CD8-positive, alpha-beta memory T cell (primary cell): Measurements from ENCODE around the gene NEGR1. TPM values are rescaled to one million over a fixed set of nuclear protein-coding genes. Genes with fewer than 3 reads are reported as not detected.

Source experiments
- CTCF ChIA-PET: fragments of 350-600 bp; sonication (Branson Sonifier 250); formaldehyde crosslinking; loops from one replicate; lab custom pipeline; 2021; ENCODE audit warnings: antibody characterized with exemption; lab: Charles Lee
- POLR2A ChIA-PET: fragments of 350-600 bp; sonication (Branson Sonifier 250); formaldehyde crosslinking; loops from one replicate; lab custom pipeline; 2021; ENCODE audit warnings: antibody characterized with exemption; lab: Charles Lee
- DNase-seq, 5 donors: peaks; one replicate each; pipeline versions ENCODE4 v3.0.0 to v3.0.0-alpha.2; 2020 to 2022; ENCODE audit warnings: mixed read lengths in 1 of 5
- H3K27ac ChIP-seq: one replicate; pipeline ENCODE4 v1.7.0; 2013; ENCODE audit warnings: low read depth, mild to moderate bottlenecking, low read length, moderate library complexity
- H3K27me3 ChIP-seq: 2 replicates; pipeline ENCODE4 v1.7.0; 2013; ENCODE audit warnings: low read length, mild to moderate bottlenecking; ENCODE audit not compliant: insufficient read depth, poor library complexity, severe bottlenecking
- H3K36me3 ChIP-seq: 2 replicates; pipeline ENCODE4 v1.7.0; 2013; ENCODE audit warnings: mild to moderate bottlenecking, low read length, moderate library complexity; ENCODE audit not compliant: insufficient read depth
- H3K4me1 ChIP-seq: 2 replicates; pipeline ENCODE4 v1.7.0; 2013; ENCODE audit warnings: mild to moderate bottlenecking, low read length, moderate library complexity; ENCODE audit not compliant: insufficient read depth
- H3K4me3 ChIP-seq: 2 replicates; pipeline ENCODE4 v1.7.0; 2013; ENCODE audit warnings: mild to moderate bottlenecking, low read length
- H3K9me3 ChIP-seq: 2 replicates; pipeline ENCODE4 v1.7.0; 2013; ENCODE audit warnings: mild to moderate bottlenecking, low read length
- H3K27ac Mint-ChIP-seq, 8 donors: one replicate each; pipeline ENCODE4 v1.8.0; 2020 to 2021; ENCODE audit warnings: mixed read lengths in 8 of 8, mild to moderate bottlenecking in 6 of 8, inconsistent platforms in 3 of 8, moderate library complexity in 3 of 8
- H3K27me3 Mint-ChIP-seq, 2 donors: one replicate each; pipeline ENCODE4 v1.8.0; 2020 to 2021; ENCODE audit warnings: mixed read lengths in 2 of 2, mild to moderate bottlenecking in 1 of 2, moderate library complexity in 1 of 2
- H3K36me3 Mint-ChIP-seq, 3 donors: one replicate each; pipeline ENCODE4 v1.8.0; 2020 to 2021; ENCODE audit warnings: mixed read lengths in 3 of 3, inconsistent platforms in 1 of 3, mild to moderate bottlenecking in 1 of 3
- H3K4me1 Mint-ChIP-seq, 3 donors: one replicate each; pipeline ENCODE4 v1.8.0; 2020 to 2021; ENCODE audit warnings: mixed read lengths in 3 of 3, inconsistent platforms in 1 of 3, mild to moderate bottlenecking in 1 of 3
- H3K4me3 Mint-ChIP-seq, 7 donors: one replicate each; pipeline ENCODE4 v1.8.0; 2020 to 2021; ENCODE audit warnings: mixed read lengths in 7 of 7, mild to moderate bottlenecking in 6 of 7, moderate library complexity in 4 of 7, inconsistent platforms in 2 of 7
- H3K9me3 Mint-ChIP-seq, 5 donors: one replicate each; pipeline ENCODE4 v1.8.0; 2020 to 2022; ENCODE audit warnings: mixed read lengths in 5 of 5, mild to moderate bottlenecking in 3 of 5, moderate library complexity in 2 of 5, inconsistent platforms in 1 of 5
- polyA plus RNA-seq: library from polyadenylated mRNA; unstranded; fragments of 300-500 nt; fragmentation: Illumina TruSeq; gene quantifications from one replicate; pipeline ENCODE4 v1.2.3, GENCODE V29; 2021
- total RNA-seq, 2 experiments: library from RNA; stranded (reverse); gene quantifications; one replicate each; pipeline ENCODE4 v1.2.3, GENCODE V29; 2021

Gene NEGR1
- total and polyA plus RNA-seq, 3 experiments from 2014 or later: not detected

- Histone ChIP-seq H3K36me3 (no peaks in the 10 kb centered on the region), H3K9me3 (no peaks in the 10 kb centered on the region), H3K4me3 (no peak overlapping the region), H3K27ac (no peak overlapping the region), H3K4me1 (no peaks in the 10 kb centered on the region), H3K27me3 (no peaks in the 10 kb centered on the region)
- Mint-ChIP-seq H3K27ac (no peak overlapping the region), H3K4me1 (no peaks in the 10 kb centered on the region), H3K4me3 (no peak overlapping the region), H3K9me3 (peaks cover under 1 to 22% (median 8%) of the 10 kb centered on the region in 5 donors), H3K27me3 (no peaks in the 10 kb centered on the region), H3K36me3 (no peaks in the 10 kb centered on the region)
- ChIA-PET POLR2A (no interaction called here), CTCF (no interaction called here)
- DNase-seq: no peak
Observed at GRCh38 chr1:72141875-72142274, 140.5 kb downstream of the NEGR1 start.

- no peaks in the 10 kb centered on the region for H3K9me3 ChIP-seq
- no peaks in the 10 kb centered on the region for H3K36me3 ChIP-seq
- Mint-ChIP-seq H3K4me1 (no peaks in the 10 kb centered on the region), H3K36me3 (no peaks in the 10 kb centered on the region), H3K27ac (no peak overlapping the region), H3K9me3 (peaks cover 5 to 20% (median 14%) of the 10 kb centered on the region in 5 donors), H3K27me3 (no peaks in the 10 kb centered on the region), H3K4me3 (no peak overlapping the region)
- no peaks in the 10 kb centered on the region for H3K27me3 ChIP-seq
- ChIA-PET CTCF (no interaction called here), POLR2A (no interaction called here)
- H3K4me1 ChIP-seq: no peaks in the 10 kb centered on the region
- no peak for DNase-seq
- no peak overlapping the region for H3K4me3 ChIP-seq
- no peak overlapping the region for H3K27ac ChIP-seq
Observed at GRCh38 chr1:72140222-72140621, 142.1 kb downstream of the NEGR1 start.

GRCh38 chr1:72137656-72138055 lies 144.7 kb downstream of the NEGR1 start:
- no peak overlapping the region for H3K4me3 Mint-ChIP-seq
- Histone ChIP-seq H3K36me3 (no peaks in the 10 kb centered on the region), H3K4me1 (no peaks in the 10 kb centered on the region), H3K27ac (no peak overlapping the region), H3K27me3 (no peaks in the 10 kb centered on the region), H3K4me3 (no peak overlapping the region), H3K9me3 (no peaks in the 10 kb centered on the region)
- no peaks in the 10 kb centered on the region for H3K27me3 Mint-ChIP-seq
- H3K27ac Mint-ChIP-seq: no peak overlapping the region
- ChIA-PET CTCF (no interaction called here), POLR2A (no interaction called here)
- no peak for DNase-seq
- H3K36me3 Mint-ChIP-seq: no peaks in the 10 kb centered on the region
- peaks cover 5 to 20% (median 16%) of the 10 kb centered on the region in 5 donors for H3K9me3 Mint-ChIP-seq
- H3K4me1 Mint-ChIP-seq: no peaks in the 10 kb centered on the region

- Histone ChIP-seq H3K27me3 (no peaks in the 10 kb centered on the region), H3K36me3 (no peaks in the 10 kb centered on the region), H3K27ac (no peak overlapping the region), H3K4me1 (no peaks in the 10 kb centered on the region), H3K4me3 (no peak overlapping the region), H3K9me3 (no peaks in the 10 kb centered on the region)
- CTCF ChIA-PET: no interaction called here
- Mint-ChIP-seq H3K27ac (no peak overlapping the region), H3K4me1 (no peaks in the 10 kb centered on the region), H3K27me3 (no peaks in the 10 kb centered on the region), H3K4me3 (no peak overlapping the region), H3K9me3 (peaks cover 3 to 9% (median 5%) of the 10 kb centered on the region in 5 donors), H3K36me3 (no peaks in the 10 kb centered on the region)
- no peak for DNase-seq
- POLR2A ChIA-PET: no interaction called here
Observed at GRCh38 chr1:72129869-72130268, 152.5 kb downstream of the NEGR1 start.

- POLR2A ChIA-PET: no interaction called here
- Histone ChIP-seq H3K4me3 (no peak overlapping the region), H3K27me3 (no peaks in the 10 kb centered on the region), H3K27ac (no peak overlapping the region), H3K9me3 (no peaks in the 10 kb centered on the region), H3K4me1 (no peaks in the 10 kb centered on the region), H3K36me3 (no peaks in the 10 kb centered on the region)
- DNase-seq: no peak
- Mint-ChIP-seq H3K4me1 (no peaks in the 10 kb centered on the region), H3K27ac (no peak overlapping the region), H3K9me3 (peaks cover 0 to 14% (median 3%) of the 10 kb centered on the region in 5 donors), H3K36me3 (no peaks in the 10 kb centered on the region), H3K27me3 (no peaks in the 10 kb centered on the region), H3K4me3 (no peak overlapping the region)
- CTCF ChIA-PET: no interaction called here
Observed at GRCh38 chr1:72122099-72122880, 160.0 kb downstream of the NEGR1 start.

- Histone ChIP-seq H3K9me3 (no peaks in the 10 kb centered on the region), H3K4me1 (no peaks in the 10 kb centered on the region), H3K36me3 (no peaks in the 10 kb centered on the region), H3K27ac (no peak overlapping the region), H3K4me3 (no peak overlapping the region), H3K27me3 (no peaks in the 10 kb centered on the region)
- Mint-ChIP-seq H3K4me3 (no peak overlapping the region), H3K27me3 (no peaks in the 10 kb centered on the region), H3K9me3 (peaks cover 0 to 18% (median 2%) of the 10 kb centered on the region in 5 donors), H3K36me3 (no peaks in the 10 kb centered on the region), H3K27ac (no peak overlapping the region), H3K4me1 (no peaks in the 10 kb centered on the region)
- DNase-seq: no peak
- CTCF ChIA-PET: no interaction called here
- POLR2A ChIA-PET: no interaction called here
Observed at GRCh38 chr1:72119491-72119890, 162.8 kb downstream of the NEGR1 start.

- DNase-seq: no peak
- CTCF ChIA-PET: no interaction called here
- no peaks in the 10 kb centered on the region for H3K4me1 Mint-ChIP-seq
Observed at GRCh38 chr1:72117621-72118020, 164.7 kb downstream of the NEGR1 start.

GRCh38 chr1:72115290-72115689 lies 167.0 kb downstream of the NEGR1 start:
- H3K9me3 ChIP-seq: no peaks in the 10 kb centered on the region
- no peak overlapping the region for H3K27ac ChIP-seq
- no peak overlapping the region for H3K4me3 ChIP-seq
- POLR2A ChIA-PET: no interaction called here
- no peaks in the 10 kb centered on the region for H3K27me3 Mint-ChIP-seq
- CTCF ChIA-PET: no interaction called here
- H3K9me3 Mint-ChIP-seq: peaks cover 0 to 25% (median 4%) of the 10 kb centered on the region in 5 donors
- H3K27me3 ChIP-seq: no peaks in the 10 kb centered on the region
- DNase-seq: no peak
- no peaks in the 10 kb centered on the region for H3K36me3 Mint-ChIP-seq
- no peak overlapping the region for H3K4me3 Mint-ChIP-seq
- H3K36me3 ChIP-seq: no peaks in the 10 kb centered on the region
- H3K27ac Mint-ChIP-seq: no peak overlapping the region
- H3K4me1 Mint-ChIP-seq: no peaks in the 10 kb centered on the region
- H3K4me1 ChIP-seq: no peaks in the 10 kb centered on the region

More at GRCh38 chr1:72117621-72118020, 164.7 kb downstream of the NEGR1 start:
- no peaks in the 10 kb centered on the region for H3K9me3 ChIP-seq
- no peak overlapping the region for H3K4me3 ChIP-seq
- Mint-ChIP-seq H3K27me3 (no peaks in the 10 kb centered on the region), H3K9me3 (peaks cover 0 to 20% (median 2%) of the 10 kb centered on the region in 5 donors), H3K27ac (no peak overlapping the region), H3K36me3 (no peaks in the 10 kb centered on the region), H3K4me3 (no peak overlapping the region)
- H3K27ac ChIP-seq: no peak overlapping the region
- POLR2A ChIA-PET: no interaction called here
- no peaks in the 10 kb centered on the region for H3K36me3 ChIP-seq
- H3K27me3 ChIP-seq: no peaks in the 10 kb centered on the region
- H3K4me1 ChIP-seq: no peaks in the 10 kb centered on the region
